Measurements from ENCODE around the gene NDST1. TPM values are rescaled to one million over a fixed set of nuclear protein-coding genes. Genes with fewer than 3 reads are reported as not detected.

NDST1 gene
- total RNA-seq, 1 experiment from 2014 or later: 58.2 TPM

DNA sequence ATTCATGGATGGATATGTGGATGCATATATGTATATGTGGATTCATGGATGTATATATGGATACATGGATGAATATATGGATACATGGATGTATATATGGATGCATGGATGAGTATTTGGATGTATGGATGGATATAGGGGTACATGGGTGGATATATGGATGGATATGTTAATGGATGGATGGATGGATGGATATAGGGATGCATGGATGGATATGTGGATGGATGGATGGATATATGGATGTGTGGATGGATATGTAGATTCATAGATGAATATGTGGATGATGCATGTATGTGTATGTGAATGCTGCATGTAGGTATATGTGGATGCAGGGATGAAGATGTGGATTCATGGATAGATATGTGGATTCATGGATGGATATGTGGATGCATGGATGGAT is 79.1 kb downstream of the NDST1 start:
- in situ Hi-C loops (cut with HindIII; ENCODE audit: low pct_unique_long_range_greater_than_20kb, low sequenced_read_pairs): no loop called here
- no peak for DNase-seq (ENCODE audit: low read depth)

GRCh38 chr5:150587856-150588595 is 80.1 kb downstream of the NDST1 start:
- no peak for DNase-seq (ENCODE audit: low read depth)
- in situ Hi-C loops (cut with HindIII; ENCODE audit: low pct_unique_long_range_greater_than_20kb, low sequenced_read_pairs): no loop called here

GRCh38 chr5:150588596-150588890 is 80.6 kb downstream of the NDST1 start:
- in situ Hi-C loops (cut with HindIII; ENCODE audit: low pct_unique_long_range_greater_than_20kb, low sequenced_read_pairs): no loop called here
- no peak for DNase-seq (ENCODE audit: low read depth)

GRCh38 chr5:150589862-150590601 is 82.1 kb downstream of the NDST1 start:
- in situ Hi-C loops (cut with HindIII; ENCODE audit: low pct_unique_long_range_greater_than_20kb, low sequenced_read_pairs): no loop called here
- no peak for DNase-seq (ENCODE audit: low read depth)

DNA sequence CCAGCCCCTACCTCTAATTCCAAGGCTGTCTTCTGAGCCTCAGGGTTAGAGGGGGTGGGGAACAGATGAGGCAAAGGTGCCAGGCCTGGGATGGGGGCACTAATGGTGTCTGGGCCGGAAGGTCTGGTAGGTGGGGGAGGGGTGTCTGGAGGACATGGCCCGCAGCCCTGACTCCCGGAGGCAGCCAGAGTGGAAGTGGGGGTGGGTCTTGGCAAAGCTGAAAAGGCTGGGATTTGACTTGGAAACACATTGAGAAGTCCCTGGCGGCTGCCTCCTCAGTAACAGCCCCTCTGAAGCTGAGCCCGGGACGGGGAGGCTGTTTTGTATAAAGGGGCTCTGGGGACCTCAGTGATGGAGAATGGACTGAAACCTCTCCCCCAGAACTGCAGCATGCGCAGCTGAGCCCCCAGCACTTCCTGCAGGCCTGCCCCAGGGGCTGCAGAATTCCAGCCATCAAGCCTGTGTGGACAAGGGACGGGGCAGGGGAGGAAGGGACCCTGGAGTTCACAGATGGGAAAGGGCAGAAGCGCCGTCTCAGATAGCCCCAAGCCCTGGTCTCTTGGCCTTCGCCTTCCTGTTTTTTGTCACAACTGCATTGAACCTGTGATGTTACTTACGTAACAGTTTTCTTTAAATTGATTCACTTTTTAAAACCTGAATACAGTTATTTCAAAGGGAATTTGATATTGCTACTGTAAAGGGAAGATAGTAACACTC is 83.2 kb downstream of the NDST1 start:
- in situ Hi-C loops (cut with HindIII; ENCODE audit: low pct_unique_long_range_greater_than_20kb, low sequenced_read_pairs): no loop called here
- no peak for DNase-seq (ENCODE audit: low read depth)

- DNase-seq (ENCODE audit: low read depth): no peak
- in situ Hi-C loops (cut with HindIII; ENCODE audit: low pct_unique_long_range_greater_than_20kb, low sequenced_read_pairs): no loop called here
These were observed 85.7 kb downstream of the NDST1 start for GRCh38 chr5:150593593-150593992.

GRCh38 chr5:150593996-150594395 is 86.1 kb downstream of the NDST1 start:
- DNase-seq (ENCODE audit: low read depth): no peak
- in situ Hi-C loops (cut with HindIII; ENCODE audit: low pct_unique_long_range_greater_than_20kb, low sequenced_read_pairs): no loop called here

DNA sequence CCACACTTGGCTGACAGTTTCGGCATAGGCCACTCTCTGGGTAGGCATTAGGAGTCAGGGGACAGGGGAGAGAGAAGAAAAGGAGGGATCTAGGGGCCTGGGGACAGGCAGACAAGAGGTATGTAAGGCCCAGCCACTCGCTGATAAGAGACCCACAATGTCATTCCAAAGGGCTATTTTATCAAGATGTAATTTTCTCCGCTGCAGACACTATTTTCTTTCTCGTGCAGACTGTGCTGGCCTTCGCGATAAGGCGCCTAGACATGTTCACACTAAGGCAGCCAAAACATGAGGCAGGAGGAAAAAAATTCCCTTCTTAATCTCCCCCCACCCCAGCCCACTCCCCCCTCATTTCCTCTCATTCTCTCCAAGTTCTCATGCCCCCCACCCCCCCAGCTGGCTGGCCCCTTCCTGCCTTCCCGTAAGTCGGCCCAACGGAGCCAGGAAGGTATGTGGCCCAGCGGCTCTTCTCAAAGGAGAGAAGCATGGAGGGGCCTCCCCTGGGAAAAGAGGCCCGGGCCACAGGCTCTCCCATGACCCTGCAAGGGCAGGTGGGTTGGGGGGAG is 87.6 kb downstream of the NDST1 start:
- DNase-seq (ENCODE audit: low read depth): no peak
- in situ Hi-C loops (cut with HindIII; ENCODE audit: low pct_unique_long_range_greater_than_20kb, low sequenced_read_pairs): no loop called here

- no peak for DNase-seq (ENCODE audit: low read depth)
- in situ Hi-C loops (cut with HindIII; ENCODE audit: low pct_unique_long_range_greater_than_20kb, low sequenced_read_pairs): no loop called here
These were observed 88.4 kb downstream of the NDST1 start for GRCh38 chr5:150596313-150596712.

GRCh38 chr5:150596826-150597225 is 88.9 kb downstream of the NDST1 start:
- no peak for DNase-seq (ENCODE audit: low read depth)
- in situ Hi-C loops (cut with HindIII; ENCODE audit: low pct_unique_long_range_greater_than_20kb, low sequenced_read_pairs): no loop called here

DNA sequence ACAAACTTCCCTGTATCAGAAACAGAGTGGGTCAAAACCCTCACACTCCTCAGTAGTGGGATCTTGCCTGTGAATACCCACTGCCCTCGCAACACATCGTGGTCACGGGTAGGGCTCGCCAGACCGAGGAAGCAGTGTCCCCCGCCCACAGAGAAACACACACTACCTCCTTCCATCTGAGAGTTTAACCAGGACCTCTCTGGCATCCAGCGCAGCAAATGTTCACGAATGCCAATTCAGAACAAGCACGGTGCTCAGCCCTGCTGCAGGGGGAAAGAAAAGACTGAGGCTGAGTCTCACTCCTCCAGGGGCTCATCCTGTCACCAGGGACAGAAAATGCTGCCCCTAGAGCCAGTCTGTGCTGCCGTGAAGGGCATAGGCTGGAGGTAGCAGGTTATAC is 90.1 kb downstream of the NDST1 start:
- in situ Hi-C loops (cut with HindIII; ENCODE audit: low pct_unique_long_range_greater_than_20kb, low sequenced_read_pairs): no loop called here
- DNase-seq (ENCODE audit: low read depth): no peak

- no peak for DNase-seq (ENCODE audit: low read depth)
- in situ Hi-C loops (cut with HindIII; ENCODE audit: low pct_unique_long_range_greater_than_20kb, low sequenced_read_pairs): no loop called here
These were observed 90.9 kb downstream of the NDST1 start for GRCh38 chr5:150598821-150599273.

GRCh38 chr5:150599281-150599680 is 91.3 kb downstream of the NDST1 start:
- in situ Hi-C loops (cut with HindIII; ENCODE audit: low pct_unique_long_range_greater_than_20kb, low sequenced_read_pairs): no loop called here
- DNase-seq (ENCODE audit: low read depth): no peak

GRCh38 chr5:150599917-150600511 is 92.1 kb downstream of the NDST1 start:
- peak; percentile 66 for DNase-seq (ENCODE audit: low read depth)
- in situ Hi-C loops (cut with HindIII; ENCODE audit: low pct_unique_long_range_greater_than_20kb, low sequenced_read_pairs): no loop called here

DNA sequence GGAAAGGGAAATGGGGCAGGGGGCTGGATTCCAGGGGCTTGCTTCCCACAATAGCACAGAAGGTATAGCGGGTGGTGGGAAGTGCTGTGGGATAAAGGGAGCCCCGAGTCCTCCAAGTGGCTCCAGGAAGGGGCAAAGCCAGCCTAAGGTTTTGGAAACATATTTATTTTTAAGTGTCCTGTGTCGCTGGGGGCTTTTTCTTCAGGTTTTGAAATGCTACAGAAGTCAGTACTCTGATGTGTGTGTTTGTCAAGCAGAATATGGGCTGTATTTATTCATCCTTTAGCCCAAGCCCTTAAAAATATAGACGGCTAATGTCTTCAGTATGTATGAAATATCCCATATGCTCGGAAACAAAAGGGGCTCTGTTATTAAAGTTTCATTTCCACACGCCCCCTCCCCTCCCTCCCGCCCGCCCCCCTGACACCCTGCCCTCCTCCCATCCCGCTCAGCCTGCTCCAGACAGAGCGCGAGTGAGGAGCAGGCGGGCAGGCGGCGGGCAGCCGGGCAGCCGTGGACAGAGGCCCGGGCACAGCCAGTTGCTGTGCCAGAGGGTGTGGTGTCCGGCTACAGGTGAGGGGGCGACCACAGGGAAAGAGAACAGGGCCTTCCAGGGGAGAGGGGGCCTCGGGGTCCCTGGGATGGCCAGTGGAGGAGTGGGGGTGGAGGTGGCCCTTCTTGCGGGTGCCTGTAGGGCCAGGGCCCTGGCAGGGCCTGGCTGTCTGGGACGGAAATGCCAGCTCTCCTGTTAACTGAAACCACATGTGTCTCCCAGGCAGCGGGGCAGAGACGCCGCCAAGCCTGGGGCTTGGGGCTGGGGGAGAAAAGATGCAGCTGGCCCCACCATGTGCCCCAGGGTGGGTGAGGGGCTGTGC is 92.9 kb downstream of the NDST1 start:
- no peak for DNase-seq (ENCODE audit: low read depth)
- in situ Hi-C loops (cut with HindIII; ENCODE audit: low pct_unique_long_range_greater_than_20kb, low sequenced_read_pairs): no loop called here

GRCh38 chr5:150601491-150602345 is 93.8 kb downstream of the NDST1 start:
- no peak for DNase-seq (ENCODE audit: low read depth)
- in situ Hi-C loops (cut with HindIII; ENCODE audit: low pct_unique_long_range_greater_than_20kb, low sequenced_read_pairs): no loop called here

DNA sequence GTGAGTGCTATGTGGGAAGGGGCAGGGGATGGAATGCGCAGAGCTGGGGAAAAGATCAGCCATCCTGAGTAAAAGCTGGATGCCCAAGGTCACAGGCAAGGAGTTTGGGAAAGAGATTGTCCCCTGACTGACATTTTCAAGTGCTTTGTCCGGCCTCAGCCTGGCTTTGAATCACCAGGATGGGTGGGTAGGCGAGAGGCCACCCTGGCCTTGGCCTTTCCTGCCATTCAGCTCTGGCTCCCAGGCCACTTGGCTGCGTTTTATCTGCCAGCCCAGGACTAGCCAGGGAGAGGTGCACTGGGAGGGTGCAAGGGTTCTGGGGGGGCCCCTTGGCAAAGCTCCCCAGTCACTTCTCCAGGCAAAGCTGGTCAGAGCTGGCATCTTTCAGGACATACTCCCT is 95.1 kb downstream of the NDST1 start:
- no peak for DNase-seq (ENCODE audit: low read depth)
- in situ Hi-C loops (cut with HindIII; ENCODE audit: low pct_unique_long_range_greater_than_20kb, low sequenced_read_pairs): no loop called here

All from Caki2 (cell line).